Measurements from ENCODE around the gene TCHP.
"Not testable (repeated sequence)": the region's sequence is repeated elsewhere in the genome, so short reads cannot be mapped to it uniquely, and the experiment has no call there.

Gene TCHP

DNA sequence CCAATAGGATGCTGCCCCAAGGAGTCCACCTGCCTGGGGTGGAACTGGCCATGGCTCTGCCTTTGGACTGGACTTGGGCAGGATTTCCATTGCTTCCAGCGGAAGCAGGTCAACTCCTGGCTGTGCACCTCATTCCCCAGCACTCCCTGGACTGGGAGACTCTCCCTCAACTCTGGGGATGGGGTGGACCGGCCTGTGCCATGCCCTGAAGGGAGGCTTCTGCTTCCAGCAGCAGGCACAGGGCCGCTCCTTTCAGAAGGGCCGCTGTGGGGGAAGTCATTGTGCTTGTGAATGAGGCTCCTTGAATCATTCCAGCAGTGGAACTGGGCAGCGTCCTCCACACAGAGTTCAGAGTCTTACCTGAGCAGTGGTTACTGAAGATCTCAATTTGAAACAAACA is 23.0 kb downstream of the TCHP start:
- Histone ChIP-seq H3K27ac (ENCODE audit: low read depth, low read length) (no peak overlapping the region), H3K36me3 (ENCODE audit: control insufficient read depth in 1 of 2, insufficient read depth in 2 of 2, low read length in 2 of 2) (peaks cover 11 to 40% of the 10 kb centered on the region in 2 donors), H3K4me1 (ENCODE audit: control insufficient read depth in 1 of 2, insufficient read depth in 2 of 2, low read length in 2 of 2) (no peaks in the 10 kb centered on the region), H3K27me3 (ENCODE audit: control insufficient read depth in 1 of 2, insufficient read depth in 2 of 2, low read length in 2 of 2) (no peaks in the 10 kb centered on the region), H3K9me3 (ENCODE audit: control insufficient read depth in 1 of 2, low read length in 2 of 2) (no peaks in the 10 kb centered on the region), H3K9ac (ENCODE audit: low read depth in 1 of 2, low read length in 2 of 2) (no peak overlapping the region), H3K4me3 (ENCODE audit: low read depth in 1 of 2, low read length in 2 of 2) (no peak overlapping the region)

DNA sequence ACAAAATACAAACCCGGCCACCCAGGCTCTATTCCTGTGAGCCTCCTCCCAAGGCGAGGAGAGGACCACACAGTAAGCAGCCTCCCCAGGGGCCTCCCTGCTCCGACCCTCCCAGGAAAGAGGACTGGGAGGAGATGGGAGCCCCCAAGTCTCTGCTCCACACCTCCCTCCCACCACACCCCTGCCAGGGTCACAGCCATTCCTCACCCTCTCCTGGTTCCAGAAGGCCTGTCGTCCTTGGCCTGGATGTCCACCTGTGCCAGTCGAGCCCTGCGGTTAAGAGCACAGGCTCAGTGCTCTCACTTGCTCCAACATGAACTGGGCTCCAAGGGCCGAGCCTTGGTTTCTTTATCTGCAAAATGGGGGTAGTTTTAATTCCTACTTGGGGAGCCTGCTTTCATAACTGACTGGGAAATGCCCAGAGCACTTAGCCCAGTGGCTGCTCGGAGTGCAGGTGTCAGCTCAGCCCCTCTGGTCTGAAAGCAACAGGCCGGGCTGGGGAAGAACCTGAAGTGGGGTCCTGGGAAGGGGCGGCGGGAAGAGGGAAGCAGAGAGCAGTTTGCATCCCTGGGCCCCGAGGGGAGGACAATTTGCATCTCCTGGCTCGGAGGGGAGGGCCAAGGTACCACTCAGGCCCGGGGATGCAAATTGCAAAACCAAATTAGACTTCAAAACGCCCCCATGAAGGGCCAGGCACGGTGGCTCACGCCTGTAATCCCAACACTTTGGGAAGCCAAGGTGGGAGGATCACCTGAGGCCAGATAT is 23.6 kb downstream of the TCHP start:
- no peaks in the 10 kb centered on the region for H3K4me1 ChIP-seq (ENCODE audit: control insufficient read depth in 1 of 2, insufficient read depth in 2 of 2, low read length in 2 of 2)
- no peak overlapping the region for H3K9ac ChIP-seq (ENCODE audit: low read depth in 1 of 2, low read length in 2 of 2)
- no peaks in the 10 kb centered on the region for H3K27me3 ChIP-seq (ENCODE audit: control insufficient read depth in 1 of 2, insufficient read depth in 2 of 2, low read length in 2 of 2)
- peaks cover 15 to 34% of the 10 kb centered on the region in 2 donors for H3K36me3 ChIP-seq (ENCODE audit: control insufficient read depth in 1 of 2, insufficient read depth in 2 of 2, low read length in 2 of 2)
- no peaks in the 10 kb centered on the region for H3K9me3 ChIP-seq (ENCODE audit: control insufficient read depth in 1 of 2, low read length in 2 of 2)
- H3K27ac ChIP-seq (ENCODE audit: low read depth, low read length): no peak overlapping the region
- no peak overlapping the region for H3K4me3 ChIP-seq (ENCODE audit: low read depth in 1 of 2, low read length in 2 of 2)

DNA sequence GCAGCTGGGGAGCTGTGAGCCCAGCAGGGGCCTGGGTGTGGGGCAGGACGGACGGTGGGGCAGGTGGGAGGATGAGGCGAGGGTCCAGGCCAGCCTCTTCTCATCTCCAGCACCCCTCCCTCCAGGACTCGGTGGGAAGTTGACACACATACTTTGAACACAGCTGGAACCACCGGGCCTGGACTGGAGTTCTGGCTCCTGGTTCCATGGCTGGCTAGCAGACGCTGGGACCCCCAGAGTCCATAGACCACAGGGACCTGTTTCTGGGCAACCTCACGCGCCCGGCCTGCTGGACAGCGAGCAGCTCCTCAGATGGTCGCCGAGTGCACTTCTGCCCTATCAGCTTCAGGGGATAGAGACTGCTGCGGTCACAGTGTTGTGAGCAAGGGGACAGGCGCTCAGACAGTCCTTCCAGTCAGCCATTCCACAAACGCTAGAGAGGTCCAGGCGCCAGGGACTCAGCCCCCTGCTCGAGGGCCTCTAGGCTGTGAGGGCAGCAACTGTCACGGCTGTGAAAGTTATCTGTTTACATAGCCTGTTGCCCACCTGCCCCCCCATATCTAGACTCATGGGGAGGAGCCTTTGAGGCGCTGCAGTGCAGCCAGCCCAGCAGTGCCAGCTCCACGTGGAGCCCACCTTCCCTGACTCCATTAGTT is 25.2 kb downstream of the TCHP start:
- Histone ChIP-seq H3K9me3 (ENCODE audit: control insufficient read depth in 1 of 2, low read length in 2 of 2) (no peaks in the 10 kb centered on the region), H3K4me1 (ENCODE audit: control insufficient read depth in 1 of 2, insufficient read depth in 2 of 2, low read length in 2 of 2) (no peaks in the 10 kb centered on the region), H3K36me3 (ENCODE audit: control insufficient read depth in 1 of 2, insufficient read depth in 2 of 2, low read length in 2 of 2) (peaks cover 9 to 23% of the 10 kb centered on the region in 2 donors), H3K27me3 (ENCODE audit: control insufficient read depth in 1 of 2, insufficient read depth in 2 of 2, low read length in 2 of 2) (no peaks in the 10 kb centered on the region), H3K27ac (ENCODE audit: low read depth, low read length) (no peak overlapping the region), H3K4me3 (ENCODE audit: low read depth in 1 of 2, low read length in 2 of 2) (no peak overlapping the region), H3K9ac (ENCODE audit: low read depth in 1 of 2, low read length in 2 of 2) (no peak overlapping the region)

DNA sequence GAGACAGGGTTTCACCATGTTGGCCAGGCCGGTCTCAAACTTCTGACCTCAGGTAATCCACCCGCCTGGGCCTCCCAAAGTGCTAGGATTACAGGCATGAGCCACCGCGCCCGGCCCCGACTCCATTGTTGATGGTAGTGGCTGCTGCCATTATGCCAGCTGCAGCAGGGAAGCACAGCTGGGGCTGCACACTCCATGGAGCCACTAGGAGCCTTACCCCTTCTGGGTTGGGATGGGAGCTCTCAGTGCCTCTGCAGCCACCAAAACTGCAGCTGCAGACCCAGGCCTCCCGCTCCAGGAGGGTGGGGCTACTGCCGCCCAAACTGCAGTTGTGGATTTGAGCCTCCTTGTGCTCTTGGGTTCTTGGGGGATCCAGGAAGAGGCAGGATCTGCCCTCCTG is 25.9 kb downstream of the TCHP start:
- Histone ChIP-seq H3K4me3 (ENCODE audit: low read depth in 1 of 2, low read length in 2 of 2) (no peak overlapping the region), H3K4me1 (ENCODE audit: control insufficient read depth in 1 of 2, insufficient read depth in 2 of 2, low read length in 2 of 2) (no peaks in the 10 kb centered on the region), H3K36me3 (ENCODE audit: control insufficient read depth in 1 of 2, insufficient read depth in 2 of 2, low read length in 2 of 2) (peaks cover 8 to 23% of the 10 kb centered on the region in 2 donors), H3K27ac (ENCODE audit: low read depth, low read length) (no peak overlapping the region), H3K27me3 (ENCODE audit: control insufficient read depth in 1 of 2, insufficient read depth in 2 of 2, low read length in 2 of 2) (no peaks in the 10 kb centered on the region), H3K9ac (ENCODE audit: low read depth in 1 of 2, low read length in 2 of 2) (no peak overlapping the region), H3K9me3 (ENCODE audit: control insufficient read depth in 1 of 2, low read length in 2 of 2) (no peaks in the 10 kb centered on the region)

DNA sequence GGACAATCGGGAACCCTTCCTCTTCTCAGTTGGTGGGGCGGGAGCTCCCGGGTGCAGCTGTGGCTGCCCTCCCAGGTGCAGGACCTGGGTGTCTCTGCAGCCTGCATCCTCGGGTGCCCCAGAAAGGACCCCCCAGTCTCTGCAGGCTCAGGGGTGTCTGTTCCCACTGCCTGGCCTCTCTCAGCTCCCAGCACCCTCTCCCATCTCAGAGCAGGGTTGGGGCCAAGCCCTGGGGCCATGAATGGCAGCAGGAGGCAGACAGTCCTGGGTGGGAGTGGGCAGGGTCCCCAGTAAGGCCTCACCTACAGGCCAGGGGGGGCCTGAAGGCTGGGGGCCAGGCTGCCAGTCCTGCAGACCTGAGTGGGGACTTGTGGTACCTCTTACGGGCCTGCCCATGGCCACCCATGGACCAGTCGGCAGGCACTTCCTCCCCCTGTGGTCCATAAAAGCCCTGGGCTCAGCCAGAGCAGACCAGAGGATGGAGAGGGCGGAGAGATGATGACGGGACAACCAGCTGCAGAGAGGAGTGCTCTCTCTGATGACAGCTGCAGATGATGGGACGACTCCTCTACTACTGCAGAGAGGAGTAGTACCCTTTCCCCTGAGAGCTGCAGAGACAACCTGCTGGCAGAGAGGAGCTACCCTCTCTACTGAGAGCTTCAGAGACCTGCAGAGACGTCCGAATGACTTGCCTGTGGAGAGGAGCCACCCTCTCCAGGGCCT is 26.6 kb downstream of the TCHP start:
- Histone ChIP-seq H3K9ac (ENCODE audit: low read depth in 1 of 2, low read length in 2 of 2) (no peak overlapping the region), H3K27ac (ENCODE audit: low read depth, low read length) (no peak overlapping the region)

DNA sequence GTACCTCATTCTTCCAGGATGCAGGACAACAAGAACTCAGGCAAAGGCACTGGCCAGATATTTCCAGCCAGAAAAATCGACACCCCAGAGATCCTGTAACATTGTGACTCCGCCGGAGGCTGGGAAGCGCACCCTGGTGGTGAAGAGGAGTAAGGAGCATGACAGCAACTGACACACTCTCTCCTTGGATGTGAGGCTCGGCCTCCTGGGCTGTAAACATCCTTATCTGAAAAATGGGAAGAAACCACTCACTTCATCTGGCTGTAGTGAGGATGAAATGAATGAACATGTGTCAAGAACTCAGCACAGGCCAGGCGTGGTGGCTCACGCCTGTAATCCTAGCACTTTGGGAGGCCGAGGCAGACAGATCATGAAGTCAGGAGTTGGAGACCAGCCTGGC is 27.5 kb downstream of the TCHP start:
- no peak overlapping the region for H3K4me3 ChIP-seq (ENCODE audit: low read depth in 1 of 2, low read length in 2 of 2)
- H3K36me3 ChIP-seq (ENCODE audit: control insufficient read depth in 1 of 2, insufficient read depth in 2 of 2, low read length in 2 of 2): peaks cover 24 to 27% of the 10 kb centered on the region in 2 donors
- H3K9ac ChIP-seq (ENCODE audit: low read depth in 1 of 2, low read length in 2 of 2): no peak overlapping the region
- H3K4me1 ChIP-seq (ENCODE audit: control insufficient read depth in 1 of 2, insufficient read depth in 2 of 2, low read length in 2 of 2): no peaks in the 10 kb centered on the region
- no peak overlapping the region for H3K27ac ChIP-seq (ENCODE audit: low read depth, low read length)
- H3K9me3 ChIP-seq (ENCODE audit: control insufficient read depth in 1 of 2, low read length in 2 of 2): no peaks in the 10 kb centered on the region
- H3K27me3 ChIP-seq (ENCODE audit: control insufficient read depth in 1 of 2, insufficient read depth in 2 of 2, low read length in 2 of 2): no peaks in the 10 kb centered on the region

More for the DNA sequence above, 26.6 kb downstream of the TCHP start:
- Histone ChIP-seq H3K4me3 (ENCODE audit: low read depth in 1 of 2, low read length in 2 of 2) (no peak overlapping the region), H3K27me3 (ENCODE audit: control insufficient read depth in 1 of 2, insufficient read depth in 2 of 2, low read length in 2 of 2) (no peaks in the 10 kb centered on the region), H3K4me1 (ENCODE audit: control insufficient read depth in 1 of 2, insufficient read depth in 2 of 2, low read length in 2 of 2) (no peaks in the 10 kb centered on the region), H3K36me3 (ENCODE audit: control insufficient read depth in 1 of 2, insufficient read depth in 2 of 2, low read length in 2 of 2) (peaks cover 14 to 25% of the 10 kb centered on the region in 2 donors), H3K9me3 (ENCODE audit: control insufficient read depth in 1 of 2, low read length in 2 of 2) (no peaks in the 10 kb centered on the region)

DNA sequence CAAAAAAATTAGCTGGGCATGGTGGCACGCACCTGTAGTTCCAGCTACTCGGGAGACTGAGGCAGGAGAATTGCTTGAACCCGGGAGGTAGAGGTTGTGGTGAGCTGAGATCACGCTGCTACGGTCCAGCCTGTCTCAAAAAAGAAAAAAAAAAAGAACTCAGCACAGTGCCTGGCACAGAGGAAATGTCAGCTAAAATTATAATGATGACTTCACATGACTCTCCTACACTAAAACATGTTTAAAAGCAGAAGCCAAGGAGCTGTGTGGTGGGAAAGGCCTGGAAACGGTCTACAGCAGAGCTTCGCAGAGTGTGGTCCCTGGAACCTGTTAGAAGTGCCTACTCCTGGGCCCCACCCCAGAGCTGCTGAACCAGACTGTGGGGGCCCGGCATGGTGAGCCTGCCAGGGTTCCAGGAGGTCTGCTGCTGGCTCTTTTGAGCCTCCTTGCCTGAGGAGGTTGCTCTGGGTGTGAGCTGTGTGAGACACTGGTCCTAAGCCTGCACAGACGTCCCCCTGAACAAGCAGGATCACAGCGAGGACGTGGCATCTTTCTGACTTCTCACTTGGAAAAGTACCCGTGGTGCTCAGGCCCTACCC is 28.1 kb downstream of the TCHP start:
- H3K27me3 ChIP-seq (ENCODE audit: control insufficient read depth in 1 of 2, insufficient read depth in 2 of 2, low read length in 2 of 2): no peaks in the 10 kb centered on the region
- H3K4me3 ChIP-seq (ENCODE audit: low read depth in 1 of 2, low read length in 2 of 2): no peak overlapping the region
- H3K27ac ChIP-seq (ENCODE audit: low read depth, low read length): no peak overlapping the region
- no peaks in the 10 kb centered on the region for H3K4me1 ChIP-seq (ENCODE audit: control insufficient read depth in 1 of 2, insufficient read depth in 2 of 2, low read length in 2 of 2)
- peaks cover 28 to 32% of the 10 kb centered on the region in 2 donors for H3K36me3 ChIP-seq (ENCODE audit: control insufficient read depth in 1 of 2, insufficient read depth in 2 of 2, low read length in 2 of 2)
- no peaks in the 10 kb centered on the region for H3K9me3 ChIP-seq (ENCODE audit: control insufficient read depth in 1 of 2, low read length in 2 of 2)
- H3K9ac ChIP-seq (ENCODE audit: low read depth in 1 of 2, low read length in 2 of 2): no peak overlapping the region

DNA sequence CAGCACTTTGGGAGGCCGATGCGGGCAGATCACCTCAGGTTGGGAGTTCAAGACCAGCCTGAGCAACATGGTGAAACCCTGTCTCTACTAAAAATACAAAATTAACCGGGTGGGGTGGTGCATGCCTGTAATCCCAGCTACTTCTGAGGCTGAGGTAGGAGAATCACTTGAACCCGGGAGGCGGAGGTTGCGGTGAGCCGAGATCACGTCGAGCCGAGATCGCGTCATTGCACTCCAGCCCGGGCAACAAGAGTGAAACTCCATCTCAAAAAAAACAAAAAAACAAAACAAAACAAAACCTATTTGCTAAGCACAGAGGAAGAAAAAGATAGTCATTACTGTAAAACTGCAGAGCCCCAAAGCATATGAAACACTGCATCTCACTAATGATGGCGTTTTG is 29.3 kb downstream of the TCHP start:
- H3K9me3 ChIP-seq (ENCODE audit: control insufficient read depth in 1 of 2, low read length in 2 of 2); H3K4me1 ChIP-seq (ENCODE audit: control insufficient read depth in 1 of 2, insufficient read depth in 2 of 2, low read length in 2 of 2); H3K27me3 ChIP-seq (ENCODE audit: control insufficient read depth in 1 of 2, insufficient read depth in 2 of 2, low read length in 2 of 2); H3K27ac ChIP-seq (ENCODE audit: low read depth, low read length); H3K4me3 ChIP-seq (ENCODE audit: low read depth in 1 of 2, low read length in 2 of 2); H3K9ac ChIP-seq (ENCODE audit: low read depth in 1 of 2, low read length in 2 of 2): not testable (repeated sequence)
- peaks cover 29 to 37% of the 10 kb centered on the region in 2 donors for H3K36me3 ChIP-seq (ENCODE audit: control insufficient read depth in 1 of 2, insufficient read depth in 2 of 2, low read length in 2 of 2)

DNA sequence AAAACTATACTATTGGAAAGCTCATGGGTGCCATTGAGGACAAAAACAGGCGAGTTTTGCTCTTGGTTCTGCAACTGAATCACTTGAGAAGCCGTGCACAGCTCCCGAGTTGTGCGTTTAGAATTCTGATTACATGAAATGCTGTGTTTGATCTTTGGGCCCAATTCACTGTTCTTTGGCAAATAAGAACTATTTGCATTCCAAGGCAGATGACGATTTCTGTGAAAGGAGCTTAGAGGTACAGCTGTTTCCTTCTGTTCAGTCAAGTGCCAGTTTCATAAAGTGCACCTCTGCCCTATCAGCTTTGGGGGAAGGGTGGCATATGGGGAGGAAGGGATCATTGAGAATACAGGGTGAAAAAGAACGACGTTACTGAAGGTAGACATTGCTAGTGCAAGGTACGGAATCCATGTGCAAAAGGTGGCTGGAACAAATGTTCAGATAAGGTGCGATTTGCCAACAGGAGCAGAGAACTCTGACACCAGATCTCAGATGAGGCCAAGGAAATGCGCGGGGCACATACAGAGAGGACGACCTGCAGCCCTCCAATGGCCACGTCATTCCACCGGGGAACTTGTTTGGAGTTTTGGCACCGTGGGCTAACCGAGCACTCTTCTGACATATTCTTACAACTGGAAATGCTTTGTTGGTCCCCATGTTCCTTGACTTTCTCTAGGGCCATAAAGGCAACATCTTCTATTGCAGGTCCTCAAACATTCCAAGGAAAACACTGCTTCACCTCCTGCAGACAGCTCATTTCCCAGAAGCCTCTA is 30.1 kb downstream of the TCHP start:
- H3K4me3 ChIP-seq (ENCODE audit: low read depth in 1 of 2, low read length in 2 of 2): no peak overlapping the region
- peaks cover 32 to 37% of the 10 kb centered on the region in 2 donors for H3K36me3 ChIP-seq (ENCODE audit: control insufficient read depth in 1 of 2, insufficient read depth in 2 of 2, low read length in 2 of 2)
- H3K9ac ChIP-seq (ENCODE audit: low read depth in 1 of 2, low read length in 2 of 2): no peak overlapping the region
- no peaks in the 10 kb centered on the region for H3K4me1 ChIP-seq (ENCODE audit: control insufficient read depth in 1 of 2, insufficient read depth in 2 of 2, low read length in 2 of 2)
- no peak overlapping the region for H3K27ac ChIP-seq (ENCODE audit: low read depth, low read length)
- H3K9me3 ChIP-seq (ENCODE audit: control insufficient read depth in 1 of 2, low read length in 2 of 2): no peaks in the 10 kb centered on the region
- H3K27me3 ChIP-seq (ENCODE audit: control insufficient read depth in 1 of 2, insufficient read depth in 2 of 2, low read length in 2 of 2): no peaks in the 10 kb centered on the region

All from duodenal mucosa (tissue), 2 donors.